ENCODE data around the gene GPS2.

Gene GPS2

GRCh38 chr17:7263801-7264078 lies 51.4 kb downstream of the GPS2 start (continued):
- no peak for TF ChIP-seq ZNF24 (tag by site-specific recombination; IDR thresholded peaks at IDR 0.05)
- TF ChIP-seq ZNF768 (tag by site-specific recombination; IDR thresholded peaks at IDR 0.05) = no peak
- TF ChIP-seq ZFP69B (tag by site-specific recombination; IDR thresholded peaks at IDR 0.05) = no peak
- no peak for TF ChIP-seq ZNF404 (tag by site-specific recombination; IDR thresholded peaks at IDR 0.05)
- 0 out of 2 replicates have a peak, but pooled peaks have one; percentile 30 for TF ChIP-seq ZNF580 (tag by site-specific recombination; IDR thresholded peaks at IDR 0.05)
- TF ChIP-seq RBAK (tag by site-specific recombination; IDR thresholded peaks at IDR 0.05) = no peak
- TF ChIP-seq BCL6B (tag by site-specific recombination; IDR thresholded peaks at IDR 0.05) = no peak
- no peak for TF ChIP-seq ZNF169 (tag by site-specific recombination; IDR thresholded peaks at IDR 0.05)
- no peak for TF ChIP-seq ZSCAN18 (tag by site-specific recombination; IDR thresholded peaks at IDR 0.05)
- no peak for TF ChIP-seq ZNF558 (tag by site-specific recombination; IDR thresholded peaks at IDR 0.05)
- TF ChIP-seq AEBP2 (tag by site-specific recombination; IDR thresholded peaks at IDR 0.05; ENCODE audit: borderline replicate concordance) = no peak
- TF ChIP-seq ZNF777 (tag by site-specific recombination; IDR thresholded peaks at IDR 0.05; ENCODE audit: borderline replicate concordance) = no peak
- TF ChIP-seq PATZ1 (tag by site-specific recombination; IDR thresholded peaks at IDR 0.05) = peak; percentile 60
- TF ChIP-seq ZFHX2 (tag by site-specific recombination; conservative IDR thresholded peaks at IDR 0.05) = peak; percentile 58
- TF ChIP-seq MEIS1 (CRISPR knock-in tag; IDR thresholded peaks at IDR 0.05; ENCODE audit: borderline replicate concordance) = no peak
- peak; percentile 1 for TF ChIP-seq ZBTB26 (tag by site-specific recombination; optimal IDR thresholded peaks at IDR 0.05)

GRCh38 chr17:7262935-7263800 lies 52.0 kb downstream of the GPS2 start:
- Histone ChIP-seq H3K9me3 (ENCODE audit: control insufficient read depth, insufficient read depth, low read depth, low read length) (no peaks in the 10 kb centered on the region), H3K27ac (ENCODE audit: extremely low read depth, low read depth, low read length) (peak overlapping the region; percentile 80), H3K4me3 (ENCODE audit: low read depth, low read length) (peak overlapping the region; percentile 40), H3K4me1 (ENCODE audit: control insufficient read depth, insufficient read depth, low read length) (peaks cover 18% of the 10 kb centered on the region), H3K36me3 (ENCODE audit: control insufficient read depth in 2 of 2, insufficient read depth in 1 of 2, low read length in 2 of 2) (peaks cover 2 to 24% of the 10 kb centered on the region in 2 experiments; a peak in 2 of 3 replicates)
- CTCF ChIA-PET = interaction anchor here (0.5 to 3.1 kb wide), 8 partner anchors 17 to 1659 kb away, joined by 3 to 24 read pairs (median 4); no protein-coding TSS in a partner anchor
- POLR2A ChIA-PET = interaction anchor here (1.2 to 2.1 kb wide), 6 partner anchors 9 to 227 kb away, joined by 3 to 13 read pairs (median 6); partner anchors contain the start of genes ACADVL, CTDNEP1, DLG4 and DVL2
- TF ChIP-seq ZNF138 (tag by site-specific recombination; IDR thresholded peaks at IDR 0.05; ENCODE audit: borderline replicate concordance) = no peak
- peak; percentile 19; the same call in 1 of the 2 replicates for TF ChIP-seq PATZ1 (tag by site-specific recombination; IDR thresholded peaks at IDR 0.05)
- peak; percentile 65 for TF ChIP-seq ZNF629 (tag by site-specific recombination; IDR thresholded peaks at IDR 0.05)
- TF ChIP-seq KLF7 (tag by site-specific recombination; IDR thresholded peaks at IDR 0.05; ENCODE audit: borderline replicate concordance) = peak; percentile 68; the same call in 1 of the 2 replicates
- TF ChIP-seq ZNF529 (tag by site-specific recombination; IDR thresholded peaks at IDR 0.05; ENCODE audit: insufficient replicate concordance) = no peak
- TF ChIP-seq ZSCAN16 (tag by site-specific recombination; IDR thresholded peaks at IDR 0.05) = no peak
- TF ChIP-seq ZNF324 (tag by site-specific recombination; IDR thresholded peaks at IDR 0.05) = 0 out of 2 replicates have a peak, but pooled peaks have one; percentile 51
- no peak for TF ChIP-seq ZBTB21 (tag by site-specific recombination; IDR thresholded peaks at IDR 0.05)
- TF ChIP-seq ZNF362 (tag by site-specific recombination; IDR thresholded peaks at IDR 0.05) = peak; percentile 38; the same call in 1 of the 2 replicates

Measured in HEK293 (cell line).